Dermis microvascular lymphatic vessel endothelial cell (primary cell): ENCODE measurements around the gene BORCS8. TPM values are rescaled to one million over a fixed set of nuclear protein-coding genes. Genes with fewer than 3 reads are reported as not detected.
"Not testable (repeated sequence)": the region's sequence is repeated elsewhere in the genome, so short reads cannot be mapped to it uniquely, and the experiment has no call there.

Source experiments
- DNase-seq, 2 donors: peaks; one replicate each; pipeline versions ENCODE4 v3.0.0 to v3.0.0-alpha.2; 2010; ENCODE audit warnings: low read depth in 2 of 2
- total RNA-seq: library from RNA; depleted of rRNA; stranded (reverse); fragments of >200 nt; gene quantifications from 2 replicates; pipeline ENCODE4 v1.2.1, GENCODE V29; 2014

The BORCS8 gene
- total RNA-seq: 15.8 and 17.8 TPM in 2 replicates

DNA sequence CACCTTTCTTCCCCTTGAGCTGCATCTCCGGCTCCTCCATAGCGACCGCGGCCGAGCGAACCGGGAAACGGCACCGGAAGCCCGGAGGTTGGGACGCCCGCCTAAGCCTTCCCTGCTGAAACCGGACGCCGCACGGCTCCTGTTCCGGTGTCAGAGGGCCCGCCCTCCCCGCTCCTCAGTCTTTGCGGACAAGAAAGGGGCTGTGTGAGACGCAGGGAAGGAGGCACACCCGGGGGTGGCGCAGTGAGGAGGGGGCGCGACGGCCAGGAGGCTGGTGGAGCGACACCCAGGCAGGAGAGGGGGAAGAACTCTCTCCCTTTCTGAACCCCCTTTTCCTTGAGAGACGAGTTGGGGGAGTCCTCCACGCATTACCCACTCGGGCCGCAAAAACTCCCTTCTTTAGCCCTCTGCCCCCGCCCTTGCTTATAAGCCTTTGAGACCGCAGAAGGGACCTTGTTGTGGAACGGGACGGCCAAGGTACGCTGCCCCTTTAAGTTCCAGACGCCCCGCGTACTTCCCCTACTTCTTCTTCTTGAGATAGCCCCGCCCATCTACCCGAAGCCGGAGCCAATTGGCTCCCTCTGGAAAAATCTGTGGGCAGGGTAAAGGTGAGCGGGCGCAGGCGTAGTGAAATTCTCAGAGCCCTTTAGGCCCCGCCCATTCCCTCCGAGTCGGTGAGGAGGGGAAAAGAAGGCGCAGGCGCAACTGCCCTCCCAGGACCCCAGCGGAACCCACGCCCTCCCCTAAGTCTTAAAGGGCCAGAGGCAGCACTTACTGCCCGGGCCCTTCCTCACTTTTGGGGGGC is at the start of gene BORCS8, which contains the start of gene RFXANK:
BORCS8 (minus strand) TSS at position 75 of the 805 bp plus-strand sequence; CDS start at position 40, 35 bp downstream.
RFXANK (plus strand) TSS at position 181 of the 805 bp plus-strand sequence. CDS start 1,689 bp downstream, outside the sequence.
- peak; percentile 93 to 99 for DNase-seq

DNA sequence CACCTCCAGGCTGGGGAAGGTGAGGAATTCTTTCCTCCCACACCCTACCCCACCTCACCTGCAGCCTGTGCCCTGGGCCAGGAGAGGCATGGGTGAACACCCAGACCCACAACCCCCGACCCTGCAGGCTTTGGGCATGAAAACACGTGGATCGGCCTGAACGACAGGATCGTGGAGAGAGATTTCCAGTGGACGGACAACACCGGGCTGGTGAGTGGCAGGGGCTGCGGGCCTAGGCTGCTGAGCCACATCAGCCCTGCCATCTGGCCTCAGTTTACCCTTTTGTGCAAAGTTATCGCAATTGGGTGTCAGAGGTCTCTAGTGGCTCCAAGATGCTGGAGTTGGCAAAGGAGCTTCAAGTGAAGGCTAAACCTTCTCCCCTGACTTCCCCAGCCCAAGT is 48.5 kb upstream of the BORCS8 start:
- DNase-seq: no peak

DNA sequence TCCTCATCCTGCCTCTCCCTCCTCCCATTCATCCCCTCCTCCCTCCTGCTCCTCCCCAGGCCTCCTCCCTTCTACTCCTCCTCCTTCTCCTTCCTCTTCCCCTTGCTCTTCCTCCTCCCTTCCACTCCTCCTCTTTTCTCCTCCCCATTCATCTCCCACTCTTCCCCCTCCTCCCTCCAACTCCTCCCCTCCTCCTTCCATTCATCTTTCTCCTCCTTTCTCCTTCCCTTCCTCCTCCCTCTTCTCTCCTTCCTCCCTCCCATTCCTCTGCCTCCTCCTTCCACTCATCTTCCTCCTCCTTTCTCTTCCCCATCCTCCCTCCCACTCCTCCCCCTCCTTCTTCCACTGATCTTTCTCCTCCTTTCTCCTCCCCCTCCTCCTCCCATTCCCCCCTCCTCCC is 47.7 kb upstream of the BORCS8 start:
- no peak for DNase-seq

DNA sequence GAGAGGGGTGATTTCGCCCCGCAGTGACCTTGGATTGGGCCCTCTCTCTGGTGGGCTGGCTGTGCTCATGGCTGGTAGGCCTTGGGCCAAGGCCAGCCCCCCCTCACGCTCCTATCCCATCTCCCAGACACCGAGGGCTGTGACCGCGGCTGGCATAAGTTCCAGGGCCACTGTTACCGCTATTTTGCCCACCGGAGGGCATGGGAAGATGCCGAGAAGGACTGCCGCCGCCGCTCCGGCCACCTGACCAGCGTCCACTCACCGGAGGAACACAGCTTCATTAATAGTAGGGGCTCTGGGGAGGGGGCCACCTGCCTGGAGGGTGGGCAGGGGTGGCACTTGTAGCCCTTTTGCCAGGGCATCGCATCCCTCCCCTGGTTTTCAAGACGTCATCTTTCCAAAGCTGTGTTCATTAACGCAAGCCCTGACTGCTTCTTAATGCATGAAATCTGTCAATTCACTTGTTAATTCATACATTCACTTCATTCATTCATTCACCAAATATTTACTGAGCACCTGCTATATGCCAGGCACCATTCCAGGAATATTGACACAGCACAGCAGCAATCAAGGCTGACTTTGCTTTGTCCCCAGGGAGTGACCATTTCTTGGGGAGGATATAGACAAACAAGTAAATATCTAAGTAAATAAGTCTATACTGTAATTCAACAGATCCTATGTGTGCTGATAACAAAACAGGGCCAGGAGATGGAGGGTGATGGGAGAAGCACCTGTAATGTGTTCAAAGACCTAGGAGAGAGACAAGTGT is 46.4 kb upstream of the BORCS8 start:
- DNase-seq: no peak

DNA sequence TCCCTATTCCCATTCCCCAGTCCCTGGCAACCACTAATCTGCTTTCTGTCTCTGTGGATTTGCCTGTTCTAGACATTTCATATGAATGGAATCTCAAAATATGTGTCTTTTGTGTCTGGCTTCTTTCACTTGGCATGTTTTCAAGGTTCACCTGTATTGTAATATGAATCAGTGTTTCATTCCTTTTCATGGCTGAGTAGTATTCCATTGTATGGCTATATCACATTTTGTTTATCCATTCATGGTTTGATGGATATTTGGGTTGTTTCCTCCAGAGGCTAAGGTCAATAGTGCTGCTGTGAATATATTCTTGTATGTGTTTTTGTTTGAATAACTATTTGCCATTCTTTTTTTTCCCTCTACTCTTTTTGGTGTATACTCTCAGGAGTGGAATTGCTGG is 44.2 kb upstream of the BORCS8 start:
- DNase-seq: no peak

DNA sequence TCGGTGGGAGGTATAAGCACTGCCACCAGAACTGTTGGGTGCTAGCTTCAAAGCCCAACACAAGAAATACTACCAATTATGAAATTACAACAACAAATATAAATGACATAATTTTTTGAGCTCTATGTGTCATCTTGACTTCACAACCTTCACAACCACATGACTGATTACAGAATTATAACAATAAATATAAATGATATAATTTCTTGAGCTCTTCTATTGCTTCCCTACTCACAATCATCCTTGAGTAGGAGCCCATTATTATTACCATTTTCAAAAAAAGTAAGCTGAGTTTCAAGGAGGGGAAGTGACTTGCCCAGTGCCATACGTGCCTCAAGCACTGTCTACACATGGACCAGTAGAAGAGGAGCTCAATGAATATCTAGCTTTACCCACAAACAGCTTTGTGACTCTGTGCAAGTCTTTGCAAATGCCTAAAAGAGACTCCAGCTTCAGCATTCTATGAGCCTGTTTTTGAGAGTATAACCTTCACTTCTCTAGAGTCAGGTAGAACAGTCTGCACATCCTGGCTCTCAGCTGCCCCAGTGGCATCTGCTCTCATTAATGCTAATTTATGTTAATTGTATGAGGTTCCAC is 42.4 kb upstream of the BORCS8 start:
- no peak for DNase-seq

DNA sequence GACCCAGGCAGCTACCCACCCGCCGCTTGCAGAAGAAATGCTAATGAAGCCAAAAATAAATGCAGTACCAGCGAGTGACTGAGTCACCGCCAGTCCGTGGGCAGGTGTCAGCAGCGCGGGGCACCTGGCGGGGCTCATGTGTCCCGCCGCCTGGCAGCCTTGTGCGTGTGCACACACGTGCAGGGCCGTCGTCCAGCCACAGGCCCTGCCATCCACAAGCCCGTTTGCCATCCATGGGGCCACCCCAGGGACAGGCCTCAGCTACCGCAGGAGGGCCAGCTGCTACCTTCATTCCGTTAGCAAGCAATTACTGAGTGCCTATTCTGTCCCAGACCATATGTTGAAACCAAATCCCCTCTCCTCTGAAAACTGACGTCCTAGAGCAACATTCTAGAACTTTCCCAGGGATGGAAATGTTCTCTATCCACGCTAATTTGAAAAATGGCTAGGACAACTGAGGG is 40.3 kb upstream of the BORCS8 start:
- no peak for DNase-seq

DNA sequence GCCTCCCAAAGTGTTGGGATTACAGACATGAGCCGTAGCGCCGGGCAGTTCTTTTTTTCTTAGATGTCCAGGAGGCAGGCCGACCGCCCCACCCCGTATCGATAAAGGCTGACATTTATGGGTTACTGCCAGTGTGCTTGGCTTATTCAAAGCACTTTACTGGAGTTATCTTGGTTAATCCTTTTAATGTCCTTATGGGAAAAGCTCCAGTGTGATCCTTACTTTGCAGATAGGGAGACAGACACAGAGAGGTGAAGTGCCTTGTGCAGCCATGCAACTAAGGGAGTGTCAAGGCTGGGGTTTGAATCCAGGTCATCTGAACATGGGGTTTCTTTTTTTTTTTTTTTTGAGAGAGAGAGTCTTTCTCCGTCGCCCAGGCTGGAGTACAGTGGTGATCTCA is 39.0 kb upstream of the BORCS8 start:
- no peak for DNase-seq

DNA sequence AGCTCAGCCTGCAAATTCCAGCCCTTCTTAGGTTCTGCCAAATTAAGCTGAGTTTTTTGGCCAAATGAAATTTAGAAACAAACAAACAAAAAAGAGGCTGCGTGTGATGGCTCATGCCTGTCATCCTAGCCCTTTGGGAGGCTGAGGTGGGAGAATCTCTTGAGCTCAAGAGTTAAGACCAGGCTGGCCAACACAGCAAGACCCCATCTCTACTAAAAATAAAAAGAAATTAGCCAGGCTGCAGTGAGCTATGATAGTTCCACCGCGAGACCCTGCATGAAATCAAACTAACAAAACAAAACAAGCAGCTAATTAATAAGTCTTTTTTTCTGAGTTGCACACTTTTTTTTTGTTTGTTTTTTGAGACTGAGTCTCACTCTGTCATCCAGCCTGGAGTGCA is 37.7 kb upstream of the BORCS8 start:
- no peak for DNase-seq

DNA sequence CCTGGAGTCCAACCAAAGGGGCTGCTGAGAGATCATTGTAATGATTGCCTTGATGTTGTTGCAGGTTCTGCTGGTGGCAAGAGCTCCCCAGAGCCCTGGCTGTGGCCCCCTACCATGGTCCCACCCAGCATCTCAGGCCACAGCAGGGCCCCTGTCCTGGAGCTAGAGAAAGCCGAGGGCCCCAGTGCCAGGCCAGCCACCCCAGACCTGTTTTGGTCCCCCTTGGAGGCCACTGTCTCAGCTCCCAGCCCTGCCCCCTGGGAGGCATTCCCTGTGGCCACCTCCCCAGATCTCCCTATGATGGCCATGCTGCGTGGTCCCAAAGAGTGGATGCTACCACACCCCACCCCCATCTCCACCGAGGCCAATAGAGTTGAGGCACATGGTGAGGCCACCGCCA is 35.3 kb upstream of the BORCS8 start:
- DNase-seq: no peak

DNA sequence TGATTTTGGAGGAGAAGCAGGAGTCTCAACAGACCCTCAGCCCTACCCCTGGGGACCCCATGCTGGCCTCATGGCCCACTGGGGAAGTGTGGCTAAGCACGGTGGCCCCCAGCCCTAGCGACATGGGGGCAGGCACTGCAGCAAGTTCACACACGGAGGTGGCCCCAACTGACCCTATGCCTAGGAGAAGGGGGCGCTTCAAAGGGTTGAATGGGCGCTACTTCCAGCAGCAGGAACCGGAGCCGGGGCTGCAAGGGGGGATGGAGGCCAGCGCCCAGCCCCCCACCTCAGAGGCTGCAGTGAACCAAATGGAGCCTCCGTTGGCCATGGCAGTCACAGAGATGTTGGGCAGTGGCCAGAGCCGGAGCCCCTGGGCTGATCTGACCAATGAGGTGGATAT is 34.7 kb upstream of the BORCS8 start:
- DNase-seq: no peak

DNA sequence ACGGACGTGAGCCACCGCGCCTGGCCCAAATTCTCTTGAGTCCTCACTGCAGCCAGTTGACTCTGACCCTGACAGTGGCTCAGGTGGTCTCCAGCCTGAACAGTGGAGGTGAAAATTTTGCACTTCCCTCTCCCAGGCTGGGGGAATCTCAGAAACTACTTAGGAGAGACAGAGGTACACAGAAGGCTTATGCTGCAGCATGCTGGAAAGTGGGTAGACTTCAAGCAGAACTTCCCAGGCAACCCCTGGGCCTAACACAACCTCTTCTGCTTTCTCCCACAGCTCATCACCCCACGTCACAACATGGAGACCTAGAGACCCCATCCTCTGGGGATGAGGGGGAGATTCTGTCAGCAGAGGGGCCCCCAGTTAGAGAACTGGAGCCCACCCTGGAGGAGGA is 34.3 kb upstream of the BORCS8 start:
- no peak for DNase-seq

DNA sequence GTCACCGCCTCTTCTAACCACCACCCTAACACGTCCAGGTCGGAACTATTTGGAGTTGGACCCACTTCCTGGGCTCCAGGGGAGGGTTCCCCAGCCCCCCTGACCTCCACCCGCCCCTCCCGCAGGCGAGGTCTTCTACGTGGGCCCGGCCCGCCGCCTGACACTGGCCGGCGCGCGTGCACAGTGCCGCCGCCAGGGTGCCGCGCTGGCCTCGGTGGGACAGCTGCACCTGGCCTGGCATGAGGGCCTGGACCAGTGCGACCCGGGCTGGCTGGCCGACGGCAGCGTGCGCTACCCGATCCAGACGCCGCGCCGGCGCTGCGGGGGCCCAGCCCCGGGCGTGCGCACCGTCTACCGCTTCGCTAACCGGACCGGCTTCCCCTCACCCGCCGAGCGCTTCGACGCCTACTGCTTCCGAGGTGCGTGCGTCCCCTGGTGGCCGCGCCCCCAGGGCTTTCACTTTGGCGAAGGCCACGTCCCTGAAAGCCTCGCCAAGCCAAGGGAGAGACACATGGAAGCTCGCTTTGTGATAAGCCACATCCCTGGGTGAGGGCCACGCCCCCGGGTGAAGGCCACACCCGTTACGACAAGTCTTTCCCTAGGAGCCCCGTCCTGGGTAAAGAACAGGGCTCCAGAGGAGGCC is 33.0 kb upstream of the BORCS8 start:
- peak in 1 of 2 donors; percentile 48 for DNase-seq

DNA sequence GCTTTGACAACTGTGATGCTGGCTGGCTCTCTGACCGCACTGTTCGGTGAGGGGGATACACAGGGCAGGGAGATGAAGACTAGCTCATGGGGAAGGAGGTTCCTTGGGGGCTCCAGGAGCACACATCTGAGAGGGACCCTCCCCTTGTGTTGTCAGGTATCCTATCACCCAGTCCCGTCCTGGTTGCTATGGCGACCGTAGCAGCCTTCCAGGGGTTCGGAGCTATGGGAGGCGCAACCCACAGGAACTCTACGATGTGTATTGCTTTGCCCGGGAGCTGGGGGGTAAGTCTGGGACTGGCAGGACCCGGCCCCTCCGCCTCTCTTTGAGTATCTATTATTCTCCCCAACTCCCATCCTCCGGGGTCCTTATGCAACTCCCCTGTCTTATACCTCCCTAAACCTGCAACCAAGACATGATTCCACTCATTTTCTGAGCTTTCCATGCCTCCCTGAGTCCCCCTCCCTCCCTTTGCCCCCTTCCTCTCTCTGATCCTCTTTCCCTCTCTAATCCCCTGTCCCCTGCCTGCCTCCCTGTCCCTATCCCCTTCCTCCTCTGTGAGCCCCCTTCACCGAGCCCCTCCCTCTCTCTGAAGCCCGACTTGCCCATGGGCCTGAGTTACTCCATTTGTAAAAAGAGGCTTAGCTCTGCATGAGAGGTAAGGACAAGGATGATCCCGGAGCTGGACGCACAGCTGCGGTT is 32.3 kb upstream of the BORCS8 start:
- DNase-seq: no peak

DNA sequence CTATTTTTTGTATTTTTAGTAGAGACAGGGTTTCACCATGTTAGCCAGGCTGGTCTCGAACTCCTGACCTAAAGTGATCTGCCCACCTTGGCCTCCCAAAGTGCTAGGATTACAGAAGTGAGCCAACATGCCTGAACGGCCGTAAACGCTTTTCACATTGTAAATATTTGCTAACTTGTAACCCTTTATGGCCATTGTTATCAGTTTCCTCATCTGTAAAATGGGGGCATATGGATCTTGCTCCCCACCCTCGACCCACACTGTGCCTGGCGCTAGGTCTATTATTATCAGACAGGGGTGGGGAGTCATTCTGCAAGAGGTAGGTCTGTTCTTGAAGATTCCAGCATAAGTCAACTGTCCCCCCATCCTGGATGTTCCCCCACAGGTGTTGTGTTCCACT is 31.7 kb upstream of the BORCS8 start:
- no peak for DNase-seq

DNA sequence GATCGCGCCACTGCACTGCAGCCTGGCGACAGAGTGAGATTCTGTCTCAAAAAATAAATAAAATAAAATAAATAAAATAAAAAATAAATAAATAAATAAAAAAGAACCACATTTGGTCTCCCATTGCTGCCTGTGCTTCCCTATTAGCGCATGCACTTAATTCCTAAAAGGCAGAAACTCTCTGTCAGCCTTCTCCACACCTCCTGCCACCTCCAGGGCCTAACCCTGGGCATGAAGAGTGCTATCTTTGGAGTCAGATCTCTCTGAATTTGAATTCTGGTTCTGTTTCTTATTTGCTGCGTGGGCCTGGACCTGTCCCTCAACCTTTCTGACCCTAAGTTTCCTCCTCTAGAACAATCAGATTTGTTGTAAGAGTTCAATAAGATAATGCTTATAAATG is 31.1 kb upstream of the BORCS8 start:
- DNase-seq: no peak

DNA sequence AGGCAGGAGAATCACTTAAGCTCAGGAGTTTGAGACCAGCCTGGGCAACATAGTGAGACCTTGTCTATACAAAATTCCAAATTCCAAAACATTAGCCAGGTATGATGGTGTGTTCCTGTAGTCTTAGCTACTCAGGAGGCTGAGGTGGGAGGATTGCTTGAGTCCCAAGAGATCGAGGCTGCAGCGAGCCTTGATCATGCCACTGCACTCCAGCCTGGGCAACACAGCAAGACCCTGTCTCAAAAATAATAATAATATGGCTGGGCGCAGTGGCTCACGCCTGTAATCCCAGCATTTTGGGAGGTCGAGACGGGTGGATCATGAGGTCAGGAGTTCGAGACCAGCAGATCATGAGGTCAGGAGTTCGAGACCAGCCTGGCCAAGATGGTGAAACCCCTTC is 29.0 kb upstream of the BORCS8 start:
- not testable (repeated sequence) for DNase-seq

DNA sequence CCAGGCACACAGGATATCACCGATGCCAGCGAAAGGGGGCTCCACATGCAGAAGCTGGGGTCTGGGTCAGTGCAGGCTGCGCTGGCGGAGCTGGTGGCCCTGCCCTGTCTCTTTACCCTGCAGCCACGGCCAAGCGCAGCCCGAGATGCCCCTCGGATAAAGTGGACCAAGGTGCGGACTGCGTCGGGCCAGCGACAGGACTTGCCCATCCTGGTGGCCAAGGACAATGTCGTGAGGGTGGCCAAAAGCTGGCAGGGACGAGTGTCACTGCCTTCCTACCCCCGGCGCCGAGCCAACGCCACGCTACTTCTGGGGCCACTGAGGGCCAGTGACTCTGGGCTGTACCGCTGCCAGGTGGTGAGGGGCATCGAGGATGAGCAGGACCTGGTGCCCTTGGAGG is 27.0 kb upstream of the BORCS8 start:
- no peak for DNase-seq

DNA sequence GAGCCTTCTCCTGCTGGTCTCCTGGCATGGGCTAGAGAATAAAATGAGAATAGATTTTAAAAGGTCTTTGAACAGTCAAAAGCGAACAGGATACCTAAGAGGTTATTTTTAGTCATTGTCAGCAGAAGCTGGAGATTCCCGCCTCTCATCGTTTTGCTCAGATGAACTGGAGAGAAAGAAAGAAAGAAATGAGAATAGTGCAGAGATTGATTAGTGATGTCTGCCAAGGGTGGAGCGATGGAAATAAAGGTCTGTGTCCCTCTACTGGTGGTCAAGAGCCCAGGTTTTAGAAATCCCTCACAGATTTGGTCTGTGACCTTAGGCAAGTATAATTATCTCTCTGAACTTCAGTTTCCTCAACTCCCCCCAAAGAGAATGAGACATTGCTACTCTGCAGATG is 25.1 kb upstream of the BORCS8 start:
- peak in 1 of 2 donors; percentile 37 for DNase-seq

DNA sequence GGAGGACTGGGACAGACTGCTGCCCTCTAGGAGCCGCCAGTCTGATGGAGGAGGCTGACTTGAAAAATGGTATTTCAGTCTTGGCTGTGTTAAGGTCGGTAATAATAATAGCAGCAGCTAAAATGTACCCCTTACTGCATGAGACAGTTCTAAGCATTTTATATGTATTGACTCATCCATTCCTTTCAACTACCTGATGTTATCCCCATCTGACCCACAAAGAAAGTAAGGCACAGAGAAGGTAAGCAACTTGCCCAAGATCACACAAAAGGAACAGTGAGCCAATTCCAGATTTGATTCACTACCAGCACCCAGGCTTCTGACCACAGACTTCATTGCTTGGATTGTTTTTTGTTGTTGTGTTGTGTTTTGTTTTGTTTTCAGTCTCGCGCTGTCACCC is 23.8 kb upstream of the BORCS8 start:
- no peak for DNase-seq

DNA sequence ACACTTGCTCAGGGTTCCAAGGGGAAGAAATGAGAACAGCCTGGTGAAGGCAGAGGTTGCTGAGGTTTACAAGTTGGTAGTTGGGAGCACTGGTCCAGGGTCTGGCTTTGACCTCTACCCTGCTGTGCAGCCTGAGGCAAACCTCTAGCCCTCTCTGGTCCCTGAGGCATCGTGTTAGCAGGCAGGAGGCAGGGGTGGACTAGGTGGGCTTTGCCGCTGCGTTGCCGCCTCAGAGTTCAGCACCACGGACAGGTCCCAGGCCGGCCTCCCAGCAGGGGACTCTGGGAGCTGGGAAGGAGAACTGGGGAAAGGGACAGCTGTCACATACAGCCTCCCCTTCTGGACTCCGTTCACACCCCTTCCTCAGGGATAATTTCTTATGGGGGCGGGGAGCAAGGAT is 22.9 kb upstream of the BORCS8 start:
- DNase-seq: peak in 1 of 2 donors; percentile 59
